Fibroblast of skin of left quadriceps (primary cell): ENCODE measurements around the gene PRKCE.
A peak's percentile ranks its signal among the peaks of the same experiment; 100 is the strongest.

Experiments used
- DNase-seq, 2 experiments: peaks; one replicate each; pipeline ENCODE4 v3.0.0-alpha.2; 2013; ENCODE audit warnings: low read depth in 2 of 2

Gene PRKCE

DNA sequence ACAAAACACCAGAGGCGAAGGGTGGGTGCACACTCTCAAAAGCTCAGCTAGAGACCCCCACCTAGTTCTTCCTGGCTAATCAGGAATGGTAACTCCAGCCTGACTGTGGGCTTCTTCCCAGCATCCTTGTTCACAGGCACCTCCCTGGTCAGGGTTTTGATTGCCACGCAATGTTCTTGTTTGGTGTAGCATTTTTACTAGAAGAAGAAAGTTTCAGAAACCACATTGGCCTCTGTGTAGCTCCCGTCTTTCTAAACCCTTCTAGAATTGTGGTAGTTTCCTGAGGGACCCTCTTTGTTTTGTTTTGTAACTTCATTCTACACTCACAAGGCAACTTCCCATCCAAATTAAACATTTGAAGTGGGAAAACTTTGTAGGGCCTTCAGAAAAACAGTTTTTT, 391.2 kb downstream of the PRKCE start:
- no peak for DNase-seq

DNA sequence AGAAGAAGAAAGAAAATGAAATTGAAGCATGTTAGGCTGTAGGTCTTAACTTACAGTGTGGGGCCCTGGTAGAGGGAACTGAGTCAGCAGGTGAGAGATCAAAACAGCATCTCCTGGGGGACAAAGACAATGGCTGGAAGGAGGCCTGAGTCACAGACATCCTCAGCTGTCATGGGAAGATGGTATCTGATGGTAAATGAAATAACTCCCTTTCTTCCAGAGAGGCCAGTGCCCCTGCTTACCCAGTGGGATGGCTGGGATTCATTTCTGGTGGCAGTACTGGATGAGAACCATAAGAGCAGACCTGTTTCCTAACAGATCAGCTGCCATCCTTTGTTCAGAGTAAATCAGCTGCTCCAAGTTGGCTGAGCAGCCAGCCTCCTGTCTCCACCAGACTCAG, 394.4 kb downstream of the PRKCE start:
- DNase-seq: no peak

GRCh38 chr2:46047290-46047689, 395.8 kb downstream of the PRKCE start:
- DNase-seq: no peak

- no peak for DNase-seq
These were observed 397.2 kb downstream of the PRKCE start for GRCh38 chr2:46048693-46049092.

- no peak for DNase-seq
These were observed 398.6 kb downstream of the PRKCE start for GRCh38 chr2:46050027-46050426.

GRCh38 chr2:46050489-46050888, 399.0 kb downstream of the PRKCE start:
- DNase-seq: no peak

DNA sequence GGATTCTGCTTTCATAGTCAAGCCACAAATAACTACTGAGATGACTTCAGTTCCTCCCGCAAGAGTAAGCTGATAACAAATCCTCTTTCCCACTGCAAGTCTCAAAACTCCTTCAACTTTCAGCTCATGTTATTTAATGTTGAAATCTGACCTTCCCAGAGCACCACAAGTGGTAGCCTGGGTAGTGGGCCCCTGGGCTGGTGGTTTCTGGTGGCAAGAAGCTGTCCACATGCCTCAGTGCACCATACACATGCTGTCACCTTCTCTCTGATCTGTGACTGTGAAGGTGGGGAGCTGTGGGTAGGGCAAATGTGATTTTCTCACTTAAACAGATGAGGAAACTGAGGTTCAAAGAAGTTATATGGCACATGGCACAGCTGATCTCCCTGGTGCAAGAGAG, 399.6 kb downstream of the PRKCE start:
- DNase-seq: no peak

DNA sequence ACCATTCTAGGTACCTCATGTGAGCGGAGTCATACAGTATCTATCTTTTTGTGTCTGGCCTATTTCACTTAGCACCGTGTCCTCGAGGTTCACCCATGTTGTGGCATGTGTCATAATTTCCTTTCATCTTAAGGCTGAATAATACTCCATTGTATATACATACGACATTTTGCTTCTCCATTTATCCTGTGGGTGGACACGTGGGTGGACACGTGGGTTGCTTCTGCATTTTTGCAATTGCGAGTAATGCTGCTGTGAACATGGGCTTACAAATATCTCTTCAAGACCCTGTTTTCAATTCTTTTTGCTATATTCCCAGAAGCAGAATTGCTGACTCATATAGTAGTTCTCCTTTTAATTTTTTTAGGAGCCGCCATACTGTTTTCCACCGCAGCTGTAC, 402.1 kb downstream of the PRKCE start:
- DNase-seq: no peak

- DNase-seq: no peak
These were observed 405.1 kb downstream of the PRKCE start for GRCh38 chr2:46056541-46056940.

DNA sequence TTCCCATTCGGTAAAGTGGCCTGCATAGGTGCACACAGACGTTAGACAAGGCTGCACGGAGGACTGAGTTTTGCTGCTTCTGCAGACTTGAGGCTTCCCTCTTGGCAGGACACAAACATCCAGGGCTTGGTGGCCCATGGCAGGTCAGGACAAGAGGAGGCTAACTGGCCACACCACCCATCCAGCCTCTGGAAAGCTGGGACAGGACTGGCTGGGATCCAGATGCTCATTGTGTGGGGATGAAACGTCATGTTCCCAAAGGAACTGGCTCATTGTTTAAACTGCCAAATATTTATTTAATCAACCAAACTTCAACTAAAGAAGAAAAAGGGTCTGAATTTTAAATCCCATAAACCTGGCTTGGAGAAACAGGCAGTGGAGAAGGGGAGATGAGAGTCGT, 406.7 kb downstream of the PRKCE start:
- DNase-seq: no peak

GRCh38 chr2:46062637-46063412, 411.4 kb downstream of the PRKCE start:
- peak; percentile 76 to 80 for DNase-seq

- DNase-seq: no peak
These were observed 412.9 kb downstream of the PRKCE start for GRCh38 chr2:46064396-46064795.

DNA sequence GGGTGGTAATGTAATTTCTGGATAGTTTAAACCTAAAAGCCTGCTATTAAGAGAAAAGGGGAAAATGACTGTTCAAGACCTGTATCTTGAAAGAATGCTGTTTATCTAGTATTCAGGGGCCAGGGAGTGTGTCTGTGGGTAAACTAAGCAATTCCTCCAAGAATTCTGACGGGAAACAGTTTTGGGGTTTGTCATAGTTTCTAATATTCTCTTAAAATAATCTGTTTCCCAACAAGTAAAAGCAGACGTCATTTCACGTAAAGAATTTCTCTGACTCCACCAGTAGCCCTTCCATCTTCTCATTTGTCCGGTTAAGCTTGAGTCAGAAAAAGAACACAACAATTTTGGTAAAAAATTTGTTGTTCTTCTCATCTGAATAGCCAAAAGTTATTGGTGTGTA, 413.7 kb downstream of the PRKCE start:
- no peak for DNase-seq

DNA sequence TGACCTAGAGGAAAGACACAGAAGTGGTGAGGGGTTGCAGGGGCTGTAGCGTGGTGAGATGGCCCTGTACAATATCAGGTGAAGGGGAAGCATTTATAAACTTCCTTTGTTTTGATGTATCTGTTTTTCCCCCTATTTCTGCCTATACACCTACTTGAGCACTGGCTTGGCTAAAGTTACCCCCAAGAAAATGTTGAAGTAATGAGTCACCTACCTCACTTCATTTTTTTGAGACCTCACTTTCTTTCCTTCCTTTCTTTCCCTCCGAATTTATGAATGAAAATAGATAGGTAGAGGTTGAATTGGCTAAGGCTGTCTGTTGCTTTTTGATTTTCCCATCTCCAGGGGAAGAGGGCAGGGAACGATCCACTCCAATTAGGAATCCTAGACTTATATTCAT, 414.6 kb downstream of the PRKCE start:
- no peak for DNase-seq

DNA sequence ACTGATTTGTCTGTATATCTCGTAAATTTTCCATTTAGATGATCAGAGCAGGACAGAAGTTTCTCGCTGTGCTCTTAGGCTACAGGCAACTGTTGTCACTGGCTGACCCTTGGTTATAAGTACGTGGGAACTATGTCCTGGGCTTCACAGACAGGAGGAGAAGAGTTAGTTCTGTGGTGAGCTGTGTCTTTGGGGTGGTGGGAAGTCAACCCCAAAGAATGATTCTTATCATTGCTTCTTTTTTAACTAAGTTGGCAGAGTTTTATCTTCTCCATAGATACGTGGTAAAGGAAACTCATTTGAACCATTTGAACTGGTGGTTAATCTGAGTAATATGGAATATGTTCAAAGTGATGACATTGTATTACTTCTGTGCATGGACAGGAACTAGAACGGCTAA, 415.1 kb downstream of the PRKCE start:
- DNase-seq: no peak

DNA sequence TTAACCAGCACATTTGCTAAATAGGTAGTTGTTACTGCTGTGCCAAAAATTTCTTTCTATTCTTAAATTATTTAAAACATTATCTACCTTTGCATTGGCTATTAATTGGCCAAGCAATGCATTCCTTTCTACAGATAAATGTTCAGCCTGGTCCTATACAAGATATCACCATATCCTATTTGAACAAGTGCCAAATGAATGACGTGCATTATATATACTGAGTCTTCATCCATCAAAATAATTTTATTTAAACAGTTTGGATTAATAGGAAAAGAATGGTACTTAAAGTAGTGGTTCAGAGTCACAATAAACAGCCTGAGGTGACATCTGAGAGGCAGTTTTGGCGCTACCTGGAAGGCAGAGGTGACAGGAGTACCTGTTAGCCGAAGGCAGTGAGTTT, 415.6 kb downstream of the PRKCE start:
- no peak for DNase-seq

GRCh38 chr2:46067501-46068305, 416.2 kb downstream of the PRKCE start:
- peak; percentile 93 to 94 for DNase-seq

GRCh38 chr2:46068636-46069035, 417.2 kb downstream of the PRKCE start:
- DNase-seq: no peak

DNA sequence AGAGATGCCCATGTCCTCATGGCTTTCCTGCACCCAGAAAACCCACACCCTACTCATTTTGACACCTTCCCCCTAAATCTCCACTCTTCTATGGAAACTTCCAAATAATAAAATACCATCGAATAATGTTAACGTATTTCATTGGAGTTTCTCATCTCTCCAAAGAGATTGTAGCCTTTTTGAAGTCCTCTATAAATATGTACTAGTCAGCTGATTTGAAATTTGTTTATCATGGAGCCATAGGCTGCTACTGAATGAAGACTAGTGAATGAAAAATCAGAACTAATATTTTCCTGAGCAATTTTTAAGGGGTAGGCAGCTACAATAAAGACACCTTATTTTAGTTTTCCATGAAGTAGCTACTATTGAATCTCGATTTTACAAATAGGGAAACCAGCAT, 419.6 kb downstream of the PRKCE start:
- no peak for DNase-seq

DNA sequence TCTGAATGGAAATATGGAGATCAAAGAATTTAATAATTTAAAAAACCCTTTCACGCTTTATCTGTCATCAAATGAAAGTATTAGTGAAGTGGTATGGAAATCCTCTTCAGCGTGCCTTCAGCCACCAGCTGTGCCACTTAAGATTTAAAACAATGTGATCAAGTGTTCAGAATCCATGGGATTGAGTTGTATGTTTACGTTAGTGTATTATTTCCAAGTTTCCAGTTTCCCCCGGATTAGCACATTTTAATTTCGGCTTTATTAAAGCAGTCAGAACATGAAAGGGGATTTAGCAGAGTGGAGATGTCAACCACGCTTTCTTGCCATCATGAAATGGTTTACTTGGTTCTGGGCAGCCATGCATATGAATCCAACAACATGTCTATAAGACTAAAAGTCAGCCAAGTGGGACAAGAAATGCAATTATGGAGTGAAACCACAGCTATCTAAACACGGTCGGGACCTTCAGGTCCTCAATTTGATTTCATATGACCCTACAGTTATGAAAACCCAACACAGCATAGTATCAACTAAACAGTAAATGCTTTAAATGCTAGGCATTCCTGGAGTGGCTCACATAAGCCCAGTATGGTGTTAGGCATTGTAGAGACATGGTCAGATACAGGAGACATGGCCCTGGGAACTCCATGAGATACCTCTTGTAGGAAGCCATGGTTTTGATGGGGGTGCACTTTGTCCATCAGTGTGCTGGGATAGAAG, 420.8 kb downstream of the PRKCE start:
- DNase-seq: peak; percentile 37

DNA sequence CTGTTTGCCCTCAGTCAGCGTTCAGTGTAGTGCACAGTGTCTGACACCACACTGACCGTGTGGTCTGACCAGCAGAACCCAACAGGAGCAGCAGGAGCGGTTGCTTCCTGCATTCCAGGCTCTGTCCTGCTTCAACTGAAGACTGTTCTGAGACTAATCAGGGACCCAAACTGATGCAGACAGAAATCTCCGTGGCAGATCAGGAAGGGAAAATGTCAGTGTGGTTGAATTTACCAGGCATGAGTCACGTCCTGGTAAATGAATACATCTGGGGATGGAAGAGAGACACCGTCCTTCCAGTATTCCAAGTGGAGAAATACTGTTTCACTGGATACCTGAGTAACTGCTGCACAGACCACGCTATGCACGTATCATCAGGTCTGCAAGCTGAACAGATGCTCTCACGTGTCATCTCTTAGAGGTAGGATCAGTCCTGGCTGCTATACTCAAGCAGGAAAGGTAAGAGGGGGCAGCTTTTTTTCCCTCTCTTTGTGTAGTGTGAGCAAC, 422.1 kb downstream of the PRKCE start:
- peak; percentile 91 to 93 for DNase-seq

- DNase-seq: no peak
These were observed 423.0 kb downstream of the PRKCE start for GRCh38 chr2:46074501-46074900.
